MCF 10A (cell line): ENCODE measurements around the gene CLPTM1L. TPM values are rescaled to one million over a fixed set of nuclear protein-coding genes. Genes with fewer than 3 reads are reported as not detected.
A peak's percentile ranks its signal among the peaks of the same experiment; 100 is the strongest.
"Not testable (repeated sequence)": the region's sequence is repeated elsewhere in the genome, so short reads cannot be mapped to it uniquely, and the experiment has no call there.

Experiments used
- BruUV-seq: library from RNA; stranded (reverse); fragments of 400-500 nt; replicated peaks from 2 replicates; lab custom pipeline; 2021; lab: Mats Ljungman, UMichigan
- CTCF ChIA-PET: fragments of 300-600 bp; sonication (Branson Sonifier 250); formaldehyde crosslinking; extraction: SDS; loops from one replicate; lab custom pipeline; 2021; ENCODE audit warnings: antibody characterized with exemption, inconsistent platforms; lab: Yijun Ruan, JAX
- POLR2A ChIA-PET: fragments of 300-600, 350-650 bp; sonication (Branson Sonifier 250); formaldehyde crosslinking; extraction: SDS; loops from one replicate; lab custom pipeline; 2020; ENCODE audit warnings: antibody characterized with exemption, inconsistent platforms; lab: Yijun Ruan, JAX
- DNase-seq: peaks from one replicate; pipeline ENCODE4 v3.0.0-alpha.2; 2018; ENCODE audit not compliant: unreplicated experiment
- H3K27ac Mint-ChIP-seq: one replicate; pipeline ENCODE4 v1.8.0; 2022; ENCODE audit warnings: mild to moderate bottlenecking, low read depth, mixed read lengths; ENCODE audit not compliant: unreplicated experiment
- H3K27me3 Mint-ChIP-seq: one replicate; pipeline ENCODE4 v1.8.0; 2022; ENCODE audit warnings: mixed read lengths; ENCODE audit not compliant: insufficient read depth, unreplicated experiment
- H3K36me3 Mint-ChIP-seq: one replicate; pipeline ENCODE4 v1.8.0; 2022; ENCODE audit warnings: mild to moderate bottlenecking, moderate library complexity, mixed read lengths; ENCODE audit not compliant: insufficient read depth, unreplicated experiment
- H3K4me1 Mint-ChIP-seq: one replicate; pipeline ENCODE4 v1.8.0; 2022; ENCODE audit warnings: mixed read lengths; ENCODE audit not compliant: insufficient read depth, unreplicated experiment
- H3K4me3 Mint-ChIP-seq: one replicate; pipeline ENCODE4 v1.8.0; 2022; ENCODE audit warnings: mild to moderate bottlenecking, moderate library complexity, mixed read lengths; ENCODE audit not compliant: unreplicated experiment
- H3K9me3 Mint-ChIP-seq: one replicate; pipeline ENCODE4 v1.8.0; 2022; ENCODE audit warnings: mixed read lengths; ENCODE audit not compliant: unreplicated experiment
- CTCF ChIP-seq: fragments of 200-600 bp; IDR thresholded peaks from one replicate; pipeline ENCODE4 v1.8.0; 2022; ENCODE audit warnings: antibody characterized with exemption, mild to moderate bottlenecking; ENCODE audit not compliant: unreplicated experiment
- intact Hi-C: fragments of 100-400 bp; cut with micrococcal nuclease; formaldehyde crosslinking; loops from 2 replicates; pipeline ENCODE4 v1.14.1; 2022
- total RNA-seq: library from RNA; stranded (reverse); gene quantifications from 2 replicates; pipeline ENCODE4 v1.2.3, GENCODE V29; 2022

CLPTM1L gene
- total RNA-seq, 1 experiment from 2014 or later: 128 TPM

GRCh38 chr5:1343315-1343751 lies 1.6 kb downstream of the CLPTM1L start:
- H3K36me3 Mint-ChIP-seq: peaks cover 28% of the 10 kb centered on the region
- no peak for DNase-seq
- H3K9me3 Mint-ChIP-seq: no peaks in the 10 kb centered on the region
- ChIA-PET POLR2A (interaction anchor here (1.5 to 3.3 kb wide), 2 partner anchors 12 to 16 kb away, joined by 4 to 18 read pairs; no protein-coding TSS in a partner anchor), CTCF (interaction anchor here (0.7 to 1.5 kb wide), 3 partner anchors 16 to 866 kb away, joined by 3 to 4 read pairs (median 4); no protein-coding TSS in a partner anchor)
- peaks cover 16% of the 10 kb centered on the region for H3K4me1 Mint-ChIP-seq
- H3K4me3 Mint-ChIP-seq: peak overlapping the region; percentile 83
- no TSS peak for BruUV-seq
- no peaks in the 10 kb centered on the region for H3K27me3 Mint-ChIP-seq
- TF ChIP-seq CTCF: no peak
- H3K27ac Mint-ChIP-seq: no peak overlapping the region
- intact Hi-C loops: loop anchor here (10.0 kb wide), 2 partner anchors 139 to 179 kb away; partner anchors contain the start of gene SLC6A19

GRCh38 chr5:1342711-1343110 lies 2.2 kb downstream of the CLPTM1L start:
- intact Hi-C loops: loop anchor here (10.0 kb wide), 2 partner anchors 138 to 178 kb away; partner anchors contain the start of gene SLC6A19
- H3K27me3 Mint-ChIP-seq, H3K9me3 Mint-ChIP-seq, BruUV-seq, DNase-seq, H3K27ac Mint-ChIP-seq: not testable (repeated sequence)
- peaks cover 28% of the 10 kb centered on the region for H3K36me3 Mint-ChIP-seq
- H3K4me1 Mint-ChIP-seq: peaks cover 16% of the 10 kb centered on the region
- CTCF ChIA-PET: interaction anchor here (0.8 kb wide), 1 partner anchor 419 kb away, joined by 4 read pairs; no protein-coding TSS in a partner anchor
- peak overlapping the region; percentile 83 for H3K4me3 Mint-ChIP-seq
- POLR2A ChIA-PET: interaction anchor here (0.6 to 3.3 kb wide), 2 partner anchors 12 to 15 kb away, joined by 5 to 18 read pairs; no protein-coding TSS in a partner anchor

- BruUV-seq: no TSS peak
- Mint-ChIP-seq H3K36me3 (peaks cover 28% of the 10 kb centered on the region), H3K4me3 (no peak overlapping the region), H3K27me3 (no peaks in the 10 kb centered on the region), H3K9me3 (no peaks in the 10 kb centered on the region), H3K27ac (no peak overlapping the region), H3K4me1 (peaks cover 16% of the 10 kb centered on the region)
- no peak for TF ChIP-seq CTCF
- no peak for DNase-seq
- ChIA-PET CTCF (interaction anchor here (0.8 kb wide), 1 partner anchor 418 kb away, joined by 4 read pairs; no protein-coding TSS in a partner anchor), POLR2A (interaction anchor here (0.6 to 3.3 kb wide), 2 partner anchors 12 to 15 kb away, joined by 5 to 18 read pairs; no protein-coding TSS in a partner anchor)
- intact Hi-C loops: loop anchor here (10.0 kb wide), 2 partner anchors 137 to 177 kb away; partner anchors contain the start of gene SLC6A19
Observed at GRCh38 chr5:1342268-1342667, 2.6 kb downstream of the CLPTM1L start.

- POLR2A ChIA-PET: interaction anchor here (3.3 kb wide), 1 partner anchor 14 kb away, joined by 18 read pairs; no protein-coding TSS in a partner anchor
- no peak for TF ChIP-seq CTCF
- BruUV-seq: no TSS peak
- no peak for DNase-seq
- intact Hi-C loops: loop anchor here (10.0 kb wide), 2 partner anchors 137 to 177 kb away; partner anchors contain the start of gene SLC6A19
- Mint-ChIP-seq H3K27me3 (no peaks in the 10 kb centered on the region), H3K27ac (no peak overlapping the region), H3K4me3 (no peak overlapping the region), H3K36me3 (peaks cover 28% of the 10 kb centered on the region), H3K4me1 (peaks cover 16% of the 10 kb centered on the region), H3K9me3 (no peaks in the 10 kb centered on the region)
- CTCF ChIA-PET: no interaction called here
Observed at GRCh38 chr5:1341863-1342262, 3.0 kb downstream of the CLPTM1L start.

GRCh38 chr5:1339818-1340210 lies 5.1 kb downstream of the CLPTM1L start:
- Mint-ChIP-seq H3K4me1 (peaks cover 10% of the 10 kb centered on the region), H3K36me3 (peaks cover 35% of the 10 kb centered on the region)
- POLR2A ChIA-PET, H3K27me3 Mint-ChIP-seq, H3K27ac Mint-ChIP-seq, H3K9me3 Mint-ChIP-seq, BruUV-seq, H3K4me3 Mint-ChIP-seq, CTCF ChIA-PET, DNase-seq: not testable (repeated sequence)
- intact Hi-C loops: loop anchor here (10.0 kb wide), 2 partner anchors 135 to 175 kb away; partner anchors contain the start of gene SLC6A19

- H3K4me3 Mint-ChIP-seq, DNase-seq, intact Hi-C loops, H3K9me3 Mint-ChIP-seq, CTCF ChIA-PET, POLR2A ChIA-PET, H3K27me3 Mint-ChIP-seq, H3K27ac Mint-ChIP-seq, BruUV-seq: not testable (repeated sequence)
- Mint-ChIP-seq H3K4me1 (peaks cover 10% of the 10 kb centered on the region), H3K36me3 (peaks cover 38% of the 10 kb centered on the region)
Observed at GRCh38 chr5:1339139-1339817, 5.6 kb downstream of the CLPTM1L start.
